Cardiac fibroblast (primary cell): Measurements from ENCODE around the gene THSD7A.
A peak's percentile ranks its signal among the peaks of the same experiment; 100 is the strongest.

Experiments used
- DNase-seq, 2 donors: peaks; one replicate each; pipeline versions ENCODE4 v3.0.0 to v3.0.0-alpha.2; 2010; ENCODE audit warnings: low read depth in 2 of 2
- H3K4me3 ChIP-seq, 2 donors: replicated peaks in 1 of 2; 1 replicate in 1 of 2; 2 replicates in 1 of 2; pipeline ENCODE4 v1.5.1; 2011; ENCODE audit warnings: low read depth in 2 of 2, low read length in 2 of 2, mild to moderate bottlenecking in 2 of 2, moderate library complexity in 1 of 2
- CTCF ChIP-seq: IDR thresholded peaks from one replicate; pipeline ENCODE4 v1.5.1; 2011; ENCODE audit warnings: low read depth, mild to moderate bottlenecking, low read length, inconsistent platforms

Gene THSD7A

GRCh38 chr7:11706666-11707605, 125.1 kb downstream of the THSD7A start:
- DNase-seq, result peak in 1 of 2 donors; percentile 39
- no peak for TF ChIP-seq CTCF
- no peak overlapping the region for H3K4me3 ChIP-seq

- TF ChIP-seq CTCF, result no peak
- DNase-seq, result no peak
- H3K4me3 ChIP-seq, result no peak overlapping the region
Measured at GRCh38 chr7:11703829-11704228, 128.2 kb downstream of the THSD7A start.

GRCh38 chr7:11702938-11703337, 129.1 kb downstream of the THSD7A start:
- DNase-seq, result no peak
- no peak for TF ChIP-seq CTCF
- no peak overlapping the region for H3K4me3 ChIP-seq

GRCh38 chr7:11701829-11702560, 130.0 kb downstream of the THSD7A start:
- no peak overlapping the region for H3K4me3 ChIP-seq
- no peak for TF ChIP-seq CTCF
- no peak for DNase-seq

- TF ChIP-seq CTCF, result no peak
Measured at GRCh38 chr7:11699666-11700065, 132.3 kb downstream of the THSD7A start.

GRCh38 chr7:11698384-11698871, 133.6 kb downstream of the THSD7A start:
- H3K4me3 ChIP-seq, result no peak overlapping the region
- TF ChIP-seq CTCF, result no peak
- DNase-seq, result peak in 1 of 2 donors; percentile 47

More at GRCh38 chr7:11699666-11700065, 132.3 kb downstream of the THSD7A start:
- no peak overlapping the region for H3K4me3 ChIP-seq
- no peak for DNase-seq
